ENCODE results near the gene PMEL. TPM values are rescaled to one million over a fixed set of nuclear protein-coding genes. Genes with fewer than 3 reads are reported as not detected.
"Not testable (repeated sequence)": the region's sequence is repeated elsewhere in the genome, so short reads cannot be mapped to it uniquely, and the experiment has no call there.

Gene PMEL
- total RNA-seq, 1 donor from 2014 or later, result 136 TPM

- peak; percentile 81 for DNase-seq (ENCODE audit: extremely low spot score, unreplicated experiment)
- H3K9me3 Mint-ChIP-seq, result no peaks in the 10 kb centered on the region
- H3K27ac Mint-ChIP-seq, result peak overlapping the region; percentile 92
- peaks cover 15% of the 10 kb centered on the region for H3K36me3 Mint-ChIP-seq
- TF ChIP-seq CTCF (conservative IDR thresholded peaks at IDR 0.05), result no peak
- no peaks in the 10 kb centered on the region for H3K27me3 Mint-ChIP-seq
- peaks cover 39% of the 10 kb centered on the region for H3K4me1 Mint-ChIP-seq (ENCODE audit: unreplicated experiment)
- H3K4me3 Mint-ChIP-seq, result peak overlapping the region; percentile 93
Observed at GRCh38 chr12:56007564-56008559, 42.0 kb upstream of the PMEL start.

- Mint-ChIP-seq H3K27ac (no peak overlapping the region), H3K27me3 (no peaks in the 10 kb centered on the region), H3K36me3 (peaks cover 29% of the 10 kb centered on the region), H3K4me1 (ENCODE audit: unreplicated experiment) (peaks cover 30% of the 10 kb centered on the region), H3K4me3 (peak overlapping the region; percentile 66), H3K9me3 (no peaks in the 10 kb centered on the region)
- no peak for DNase-seq (ENCODE audit: extremely low spot score, unreplicated experiment)
- no peak for TF ChIP-seq CTCF (conservative IDR thresholded peaks at IDR 0.05)
Observed at GRCh38 chr12:56004211-56004610, 38.4 kb upstream of the PMEL start.

GRCh38 chr12:56003376-56003775, 37.5 kb upstream of the PMEL start:
- not testable (repeated sequence) for H3K27me3 Mint-ChIP-seq; DNase-seq (ENCODE audit: extremely low spot score, unreplicated experiment); H3K4me3 Mint-ChIP-seq; H3K9me3 Mint-ChIP-seq; H3K27ac Mint-ChIP-seq
- Mint-ChIP-seq H3K4me1 (ENCODE audit: unreplicated experiment) (peaks cover 30% of the 10 kb centered on the region), H3K36me3 (peaks cover 30% of the 10 kb centered on the region)

GRCh38 chr12:56001487-56002100, 35.8 kb upstream of the PMEL start:
- H3K4me1 Mint-ChIP-seq (ENCODE audit: unreplicated experiment), result peaks cover 23% of the 10 kb centered on the region
- peak overlapping the region; percentile 34 for H3K4me3 Mint-ChIP-seq
- TF ChIP-seq CTCF (conservative IDR thresholded peaks at IDR 0.05), result no peak
- H3K27me3 Mint-ChIP-seq, result no peaks in the 10 kb centered on the region
- peaks cover 30% of the 10 kb centered on the region for H3K36me3 Mint-ChIP-seq
- DNase-seq (ENCODE audit: extremely low spot score, unreplicated experiment), result no peak
- no peaks in the 10 kb centered on the region for H3K9me3 Mint-ChIP-seq
- peak overlapping the region; percentile 46 for H3K27ac Mint-ChIP-seq

- not testable (repeated sequence) for H3K4me3 Mint-ChIP-seq; H3K9me3 Mint-ChIP-seq; DNase-seq (ENCODE audit: extremely low spot score, unreplicated experiment); H3K27me3 Mint-ChIP-seq; H3K27ac Mint-ChIP-seq
- H3K4me1 Mint-ChIP-seq (ENCODE audit: unreplicated experiment), result peaks cover 24% of the 10 kb centered on the region
- peaks cover 29% of the 10 kb centered on the region for H3K36me3 Mint-ChIP-seq
Observed at GRCh38 chr12:55999999-56000540, 34.2 kb upstream of the PMEL start.

GRCh38 chr12:55999522-55999921, 33.7 kb upstream of the PMEL start:
- DNase-seq (ENCODE audit: extremely low spot score, unreplicated experiment), result not testable (repeated sequence)

GRCh38 chr12:55997535-55997859, 31.7 kb upstream of the PMEL start:
- no peak for TF ChIP-seq CTCF (conservative IDR thresholded peaks at IDR 0.05)
- DNase-seq (ENCODE audit: extremely low spot score, unreplicated experiment), result no peak
- Mint-ChIP-seq H3K9me3 (no peaks in the 10 kb centered on the region), H3K4me3 (peak overlapping the region; percentile 99), H3K4me1 (ENCODE audit: unreplicated experiment) (peaks cover 24% of the 10 kb centered on the region), H3K27me3 (no peaks in the 10 kb centered on the region), H3K27ac (peak overlapping the region; percentile 87), H3K36me3 (peaks cover 22% of the 10 kb centered on the region)

More at GRCh38 chr12:55999522-55999921, 33.7 kb upstream of the PMEL start:
- Mint-ChIP-seq H3K36me3 (peaks cover 26% of the 10 kb centered on the region), H3K4me3 (peak overlapping the region; percentile 54), H3K27ac (peak overlapping the region; percentile 31), H3K4me1 (ENCODE audit: unreplicated experiment) (peaks cover 24% of the 10 kb centered on the region)
- H3K9me3 Mint-ChIP-seq, H3K27me3 Mint-ChIP-seq: not testable (repeated sequence)
